Measurements from ENCODE around the gene CCDC192. TPM values are rescaled to one million over a fixed set of nuclear protein-coding genes. Genes with fewer than 3 reads are reported as not detected.

Gene CCDC192
- polyA plus RNA-seq, 3 donors: not detected

- intact Hi-C loops (cut with micrococcal nuclease): no loop called here
- Histone ChIP-seq H3K36me3 (replicated peaks in 1 of 2; ENCODE audit: control insufficient read depth in 1 of 2, insufficient read depth in 2 of 2, low read length in 2 of 2) (no peaks in the 10 kb centered on the region), H2AFZ (ENCODE audit: insufficient read depth, low read depth, low read length, poor library complexity, severe bottlenecking) (no peak overlapping the region), H3K9ac (ENCODE audit: insufficient read depth, low read length, poor library complexity, severe bottlenecking) (no peak overlapping the region), H3K79me2 (ENCODE audit: insufficient read depth, low read length) (no peaks in the 10 kb centered on the region), H3K27ac (ENCODE audit: low read depth in 1 of 2, low read length in 2 of 2) (no peak overlapping the region), H3K27me3 (ENCODE audit: control insufficient read depth in 2 of 2, insufficient read depth in 2 of 2, low read length in 2 of 2) (no peaks in the 10 kb centered on the region), H3K9me3 (replicated peaks in 1 of 2; ENCODE audit: control insufficient read depth in 1 of 2, insufficient read depth in 1 of 2, low read length in 2 of 2) (no peaks in the 10 kb centered on the region), H3K4me2 (replicated peaks; ENCODE audit: extremely low read depth, low read length, poor library complexity, severe bottlenecking) (no peak overlapping the region), H3K4me1 (ENCODE audit: control insufficient read depth in 1 of 2, insufficient read depth in 2 of 2, low read length in 2 of 2) (no peaks in the 10 kb centered on the region), H4K20me1 (ENCODE audit: insufficient read depth, low read length) (no peaks in the 10 kb centered on the region), H3K4me3 (replicated peaks in 1 of 3; ENCODE audit: low read depth in 2 of 3, low read length in 3 of 3) (no peak overlapping the region)
- no peak overlapping the region for H3K4me3 Mint-ChIP-seq
- no peak for TF ChIP-seq CTCF (IDR thresholded peaks at IDR 0.05)
- peaks cover 0 to 3% (median 0%) of the 10 kb centered on the region in 7 donors for H3K9me3 Mint-ChIP-seq
- H3K36me3 Mint-ChIP-seq: no peaks in the 10 kb centered on the region
- DNase-seq: no peak
- H3K4me1 Mint-ChIP-seq: peaks cover 2% of the 10 kb centered on the region
- peaks cover 0 to 1% (median under 1%) of the 10 kb centered on the region in 3 donors for H3K27me3 Mint-ChIP-seq (ENCODE audit: low read depth in 3 of 3)
- no peak overlapping the region for H3K27ac Mint-ChIP-seq
- no CpG with 5 or more reads among the region's 1 CpG for WGBS (ENCODE audit: insufficient coverage)
Measured at GRCh38 chr5:127848098-127848497, 144.9 kb downstream of the CCDC192 start.

- no peaks in the 10 kb centered on the region for H3K36me3 ChIP-seq (replicated peaks in 1 of 2; ENCODE audit: control insufficient read depth in 1 of 2, insufficient read depth in 2 of 2, low read length in 2 of 2)
- H3K79me2 ChIP-seq (ENCODE audit: insufficient read depth, low read length): no peaks in the 10 kb centered on the region
- no peaks in the 10 kb centered on the region for H3K27me3 ChIP-seq (ENCODE audit: control insufficient read depth in 2 of 2, insufficient read depth in 2 of 2, low read length in 2 of 2)
- DNase-seq: no peak
- no peaks in the 10 kb centered on the region for H3K9me3 ChIP-seq (replicated peaks in 1 of 2; ENCODE audit: control insufficient read depth in 1 of 2, insufficient read depth in 1 of 2, low read length in 2 of 2)
- no peak overlapping the region for H3K4me2 ChIP-seq (replicated peaks; ENCODE audit: extremely low read depth, low read length, poor library complexity, severe bottlenecking)
- peaks cover 0 to 1% (median 0%) of the 10 kb centered on the region in 3 donors for H3K27me3 Mint-ChIP-seq (ENCODE audit: low read depth in 3 of 3)
- no CpG with 5 or more reads among the region's 2 CpGs for WGBS (ENCODE audit: insufficient coverage)
- H3K4me1 ChIP-seq (ENCODE audit: control insufficient read depth in 1 of 2, insufficient read depth in 2 of 2, low read length in 2 of 2): no peaks in the 10 kb centered on the region
- no peak overlapping the region for H2AFZ ChIP-seq (ENCODE audit: insufficient read depth, low read depth, low read length, poor library complexity, severe bottlenecking)
- no peak for TF ChIP-seq CTCF (IDR thresholded peaks at IDR 0.05)
- H3K9ac ChIP-seq (ENCODE audit: insufficient read depth, low read length, poor library complexity, severe bottlenecking): no peak overlapping the region
- H3K27ac ChIP-seq (ENCODE audit: low read depth in 1 of 2, low read length in 2 of 2): no peak overlapping the region
- no peak overlapping the region for H3K4me3 ChIP-seq (replicated peaks in 1 of 3; ENCODE audit: low read depth in 2 of 3, low read length in 3 of 3)
- peaks cover 2% of the 10 kb centered on the region for H3K4me1 Mint-ChIP-seq
- intact Hi-C loops (cut with micrococcal nuclease): no loop called here
- H3K4me3 Mint-ChIP-seq: no peak overlapping the region
- peaks cover 0 to 5% (median 3%) of the 10 kb centered on the region in 7 donors for H3K9me3 Mint-ChIP-seq
- no peak overlapping the region for H3K27ac Mint-ChIP-seq
- no peaks in the 10 kb centered on the region for H3K36me3 Mint-ChIP-seq
- H4K20me1 ChIP-seq (ENCODE audit: insufficient read depth, low read length): no peaks in the 10 kb centered on the region
Measured at GRCh38 chr5:127849408-127849807, 146.2 kb downstream of the CCDC192 start.
